GM21717 (cell line): ENCODE data around the gene FOXJ1.

Experiments
- ATAC-seq: cut with Tn5 transposase; IDR thresholded peaks from one replicate; pipeline ENCODE4 v1.9.1; 2021; ENCODE audit warnings: mild to moderate bottlenecking, moderate library complexity; ENCODE audit not compliant: unreplicated experiment

Gene FOXJ1

DNA sequence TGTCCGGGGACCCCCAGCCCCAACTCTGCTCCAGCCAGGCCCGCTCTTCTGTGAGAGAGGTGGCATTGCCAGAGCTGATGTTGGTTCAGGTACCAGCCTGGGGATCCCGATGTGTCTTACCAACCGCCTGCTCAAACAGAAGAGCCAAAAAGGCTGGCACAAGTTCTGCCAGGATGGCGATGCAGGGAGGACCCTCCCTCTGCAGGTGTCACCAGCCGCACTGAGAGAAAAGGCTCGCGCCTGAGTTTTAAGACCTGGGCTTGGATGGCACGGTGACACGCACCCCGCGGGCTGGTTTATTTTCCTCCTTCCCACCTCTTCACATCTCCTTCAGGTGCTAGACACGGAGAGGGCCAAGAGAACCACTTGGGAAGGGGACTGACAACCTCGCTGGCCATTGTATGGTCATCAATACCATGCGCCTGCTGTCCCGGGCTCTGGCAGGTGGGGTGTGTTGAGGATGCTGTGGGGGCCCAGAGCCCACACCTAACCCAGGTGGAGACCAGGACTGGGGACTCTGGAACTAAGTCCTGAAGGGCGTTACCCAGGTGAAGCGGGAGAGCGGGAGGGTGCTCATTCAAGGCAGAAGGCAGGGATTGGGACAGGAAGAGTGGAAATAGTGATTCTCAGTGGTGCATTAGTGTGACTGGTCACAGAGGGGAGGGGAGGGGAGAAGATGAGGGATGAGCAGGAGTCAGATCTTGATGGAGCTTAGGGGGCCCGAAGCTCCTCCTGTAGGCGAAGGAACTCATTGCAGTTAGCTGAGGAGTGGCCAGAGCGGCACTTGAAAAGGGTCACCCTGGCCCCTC is 16.3 kb downstream of the FOXJ1 start:
- ATAC-seq, result no peak

DNA sequence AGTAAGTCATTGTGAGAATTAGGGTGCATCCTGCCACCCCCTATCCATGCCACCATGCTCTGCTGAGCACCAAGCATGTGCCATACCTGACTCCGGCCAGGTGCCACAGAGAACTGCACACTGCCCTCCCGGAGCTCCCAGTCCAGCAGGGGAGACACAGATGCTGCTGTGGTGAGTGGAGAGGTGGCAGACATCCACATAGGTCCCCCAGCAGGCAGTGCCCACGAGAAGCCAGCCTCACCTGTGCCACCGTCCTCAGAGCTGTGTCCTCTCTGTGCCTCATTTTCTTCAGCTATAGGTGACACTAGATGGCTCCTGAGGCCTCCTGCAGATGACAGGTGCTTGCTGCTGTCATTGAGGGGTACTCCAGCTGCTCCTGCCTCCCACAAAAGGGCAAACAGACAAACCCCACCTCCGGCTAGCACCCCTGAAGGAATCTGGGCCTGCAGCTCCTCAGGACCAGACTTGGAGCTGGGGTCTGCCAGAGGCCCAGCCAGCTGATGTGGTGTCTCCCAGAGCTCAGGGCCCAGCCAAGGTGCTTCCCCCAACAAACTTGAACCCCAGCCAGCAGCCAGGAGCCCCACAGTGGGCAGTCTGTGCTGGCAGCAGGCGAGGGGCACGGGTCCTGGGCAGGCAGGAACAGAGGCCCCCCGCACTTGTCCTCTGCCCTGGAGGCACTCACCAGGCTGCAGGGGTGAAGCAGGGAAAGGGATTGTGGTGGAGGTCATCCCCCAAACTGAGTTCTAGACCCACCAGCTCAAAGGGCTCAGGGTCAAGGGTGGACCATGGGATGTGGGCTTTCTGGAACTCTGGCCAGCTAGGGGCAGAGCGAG is 17.1 kb downstream of the FOXJ1 start:
- no peak for ATAC-seq

DNA sequence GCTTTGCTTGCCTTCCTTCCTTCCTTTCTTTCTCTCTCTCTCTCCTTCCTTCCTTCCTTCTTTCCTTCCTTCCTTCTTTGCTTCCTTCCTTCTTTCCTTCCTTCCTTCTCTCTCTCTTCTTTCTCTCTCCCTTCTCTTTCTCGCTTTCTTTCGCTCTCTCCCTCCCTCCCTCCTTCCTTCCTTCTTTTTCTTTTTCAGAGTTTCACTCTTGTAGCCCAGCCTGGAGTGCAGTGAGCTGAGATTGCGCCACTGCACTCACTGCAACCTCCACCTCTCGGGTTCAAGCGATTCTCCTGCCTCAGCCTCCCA is 17.9 kb downstream of the FOXJ1 start:
- ATAC-seq, result no peak

DNA sequence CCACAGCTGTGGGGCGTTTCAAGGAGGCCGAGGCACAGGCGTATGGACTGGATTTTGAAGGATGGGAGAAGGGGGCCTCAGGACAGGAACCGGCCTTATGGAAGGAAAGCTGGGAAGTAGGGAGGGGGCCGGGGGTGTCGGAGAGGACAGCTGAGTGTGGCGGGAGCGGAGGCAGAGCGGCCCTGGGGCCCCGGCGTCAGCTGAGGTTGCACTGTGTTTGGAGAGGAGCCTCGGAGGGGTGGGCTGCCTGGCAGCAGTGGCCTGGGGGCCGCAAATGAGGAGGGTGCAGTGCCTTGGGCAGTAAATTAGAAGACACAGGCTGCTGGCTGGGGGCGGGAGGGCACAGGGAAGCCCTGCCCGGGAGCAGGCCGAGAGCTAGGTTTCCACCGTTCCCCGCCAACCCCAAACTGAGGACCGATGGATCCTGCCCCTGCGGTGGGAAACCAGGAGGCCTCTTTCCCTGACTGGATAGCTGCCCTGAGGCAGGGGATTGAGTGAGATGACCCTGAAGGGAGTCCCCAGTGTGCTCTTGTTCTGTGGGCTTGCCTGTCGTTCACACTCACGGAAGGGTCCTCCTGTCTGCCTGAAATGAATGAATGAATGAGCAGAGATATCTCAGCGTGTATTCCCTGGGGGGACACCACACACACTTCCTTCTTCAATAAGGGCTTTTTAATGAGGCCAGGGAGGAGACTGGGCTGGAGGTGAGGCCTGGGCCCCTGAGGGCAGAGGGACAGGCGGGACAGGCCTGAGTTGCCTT is 18.4 kb downstream of the FOXJ1 start:
- no peak for ATAC-seq

DNA sequence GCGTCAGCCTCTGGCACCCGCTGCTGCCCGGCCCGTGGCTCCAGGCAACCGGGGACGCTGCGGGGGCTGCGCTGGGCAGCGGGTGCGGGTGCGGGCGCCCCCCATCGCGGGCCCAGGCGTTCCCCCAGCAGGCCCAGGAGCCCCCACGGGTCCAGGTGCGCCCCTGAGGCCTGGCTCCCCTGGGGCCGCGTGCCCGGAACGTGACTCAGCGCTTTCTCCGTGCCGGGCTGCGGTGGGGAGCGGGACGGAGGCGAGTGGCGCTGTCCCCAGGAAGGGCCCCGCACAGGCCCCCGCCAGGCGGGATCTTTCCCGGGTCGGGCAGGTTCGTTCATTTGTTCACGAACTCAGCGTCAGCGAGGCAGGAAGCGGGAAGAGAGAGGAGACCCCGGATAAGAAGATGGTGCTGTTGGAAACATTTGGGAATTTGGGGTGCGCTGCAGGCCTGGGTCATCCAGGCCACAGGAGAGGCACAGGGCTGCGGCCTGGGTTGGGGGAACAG is 19.1 kb downstream of the FOXJ1 start:
- ATAC-seq, result no peak

DNA sequence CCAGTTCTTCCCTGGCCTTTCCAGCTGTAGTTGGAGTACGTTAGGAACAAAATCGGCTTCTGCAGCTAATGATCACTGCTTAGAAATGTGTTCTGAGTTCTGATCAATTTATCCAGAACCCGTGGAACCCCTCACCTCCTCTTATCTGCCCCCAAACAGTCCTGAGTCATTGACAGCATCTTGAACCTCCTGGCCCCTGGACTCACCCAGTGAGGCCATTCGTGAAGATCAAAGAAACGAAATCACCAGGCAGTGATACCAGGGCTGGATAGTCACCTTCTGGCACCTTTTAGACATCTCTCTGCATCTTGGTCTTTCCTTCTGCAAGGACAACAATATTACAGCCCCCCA is 20.4 kb downstream of the FOXJ1 start:
- ATAC-seq, result no peak

DNA sequence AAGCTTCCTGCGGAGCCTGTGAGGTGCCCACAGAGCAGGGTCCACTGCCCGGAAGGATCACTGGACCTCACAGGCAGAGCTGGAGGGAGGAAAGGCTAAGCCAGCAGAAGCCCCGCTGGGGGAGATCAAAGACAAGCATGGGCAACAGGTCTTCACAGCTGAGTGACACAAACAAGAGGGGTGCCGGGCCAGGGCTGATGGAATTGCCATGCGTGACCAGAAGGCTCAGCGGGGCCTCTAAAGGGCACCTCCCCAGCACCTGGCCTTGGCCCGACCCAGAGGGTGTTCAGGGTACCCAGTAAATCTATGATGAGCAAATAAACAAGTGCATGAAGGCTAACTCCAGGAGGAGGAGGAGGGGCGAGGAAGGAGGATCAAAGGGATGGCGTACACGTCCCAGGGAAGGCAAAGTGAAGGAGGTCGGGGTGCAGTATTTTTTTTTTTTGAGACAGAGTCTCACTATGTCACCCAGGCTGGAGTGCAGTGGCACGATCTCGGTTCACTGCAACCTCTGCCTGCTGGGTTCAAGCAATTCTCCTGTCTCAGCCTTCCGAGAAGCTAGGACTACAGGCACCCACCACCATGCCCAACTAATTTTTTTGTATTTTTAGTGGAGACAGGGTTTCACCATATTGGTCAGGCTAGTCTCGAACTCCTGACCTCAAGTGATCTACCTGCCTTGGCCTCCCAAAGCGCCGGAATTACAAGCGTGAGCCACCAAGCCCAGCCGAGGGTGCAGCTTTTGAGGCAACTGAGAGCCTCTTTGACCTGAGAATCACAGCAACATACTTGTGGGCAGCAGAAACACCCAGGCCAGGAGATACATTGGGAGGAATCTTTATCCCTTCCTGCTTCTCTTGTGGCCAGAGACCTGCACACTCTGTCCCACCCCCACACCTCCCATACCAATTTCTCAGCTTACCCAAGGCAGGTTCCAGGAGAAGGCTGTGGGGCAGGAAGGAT is 21.4 kb downstream of the FOXJ1 start:
- no peak for ATAC-seq

DNA sequence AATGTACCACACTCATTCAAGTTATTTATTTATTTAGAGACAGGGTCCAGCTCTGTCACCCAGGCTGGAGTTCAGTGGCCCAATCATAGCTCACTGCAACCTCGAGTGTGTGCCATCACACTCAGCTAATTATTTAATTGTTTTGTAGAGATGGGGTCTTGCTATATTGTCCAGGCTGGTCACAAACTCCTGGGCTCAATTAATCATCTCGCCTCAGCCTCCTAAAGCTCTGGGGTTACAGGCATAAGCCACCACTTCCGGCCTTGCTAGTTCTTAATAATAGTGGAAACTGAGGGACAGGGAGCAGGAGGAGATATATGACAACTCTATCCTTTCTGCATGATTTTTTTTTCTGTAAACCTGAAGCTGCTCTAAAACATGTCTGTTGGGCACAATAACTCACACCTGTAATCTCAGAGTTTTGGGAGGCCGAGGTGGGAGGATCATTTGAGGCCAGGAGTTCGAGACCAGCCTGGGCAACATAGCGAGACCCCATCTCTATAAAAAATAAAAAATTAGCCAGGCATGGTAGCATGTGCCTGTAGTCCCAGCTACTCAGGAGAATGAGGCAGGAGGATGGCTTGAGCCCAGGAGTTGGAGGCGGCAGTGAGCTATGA is 25.8 kb downstream of the FOXJ1 start:
- no peak for ATAC-seq

DNA sequence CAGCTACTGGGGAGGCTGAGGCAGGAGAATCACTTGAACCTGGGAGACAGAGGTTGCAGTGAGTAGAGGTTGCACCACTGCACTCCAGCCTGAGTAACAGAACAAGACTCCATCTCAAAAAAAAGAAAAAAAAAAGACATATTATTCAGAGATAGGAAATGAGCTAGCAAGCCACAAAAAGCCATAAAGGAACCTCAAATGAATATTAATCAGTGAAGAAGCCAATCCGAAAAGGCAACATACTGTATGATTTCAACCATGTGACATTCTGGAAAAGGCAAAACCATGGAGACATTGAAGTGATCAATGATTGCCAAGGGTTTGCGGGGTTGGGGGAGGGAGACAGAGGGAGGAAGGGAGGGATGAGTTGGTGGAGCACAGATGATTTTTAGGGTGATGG is 29.1 kb downstream of the FOXJ1 start:
- no peak for ATAC-seq

DNA sequence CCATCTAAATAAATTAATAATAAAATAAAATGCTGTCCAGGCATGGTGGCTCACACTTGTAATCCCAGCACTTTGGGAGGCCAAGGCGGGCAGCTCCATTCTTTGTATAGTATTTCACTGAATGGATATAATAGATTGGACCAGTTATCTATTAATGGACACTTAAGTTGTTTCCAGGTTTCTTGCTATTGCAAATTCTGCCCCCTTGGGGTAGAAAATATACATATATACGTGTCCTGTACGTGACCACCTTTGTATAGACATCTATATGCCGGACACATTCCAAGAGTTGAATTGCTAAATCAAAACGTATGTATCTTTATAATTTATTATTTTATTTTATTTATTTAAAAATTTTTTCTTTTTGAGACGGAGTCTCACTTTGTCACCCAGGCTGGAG is 33.5 kb downstream of the FOXJ1 start:
- no peak for ATAC-seq

DNA sequence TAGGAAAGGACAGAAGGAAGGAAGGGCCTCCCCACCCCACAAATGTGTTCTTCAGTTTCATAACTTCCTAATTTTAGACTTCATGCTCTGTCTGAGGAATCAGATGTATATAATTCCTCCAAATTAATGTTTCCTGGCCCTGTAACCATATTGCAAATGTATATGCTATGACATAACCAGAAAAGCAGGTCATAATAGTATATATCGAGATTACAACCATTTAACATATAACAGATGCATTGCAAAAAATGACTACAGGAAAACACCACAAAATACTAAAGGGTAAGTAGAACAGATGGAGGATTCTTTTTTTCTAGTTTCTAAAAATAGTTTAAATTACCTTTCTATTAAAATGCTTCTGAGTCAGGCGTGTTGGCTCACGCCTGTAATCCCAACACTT is 34.3 kb downstream of the FOXJ1 start:
- no peak for ATAC-seq

DNA sequence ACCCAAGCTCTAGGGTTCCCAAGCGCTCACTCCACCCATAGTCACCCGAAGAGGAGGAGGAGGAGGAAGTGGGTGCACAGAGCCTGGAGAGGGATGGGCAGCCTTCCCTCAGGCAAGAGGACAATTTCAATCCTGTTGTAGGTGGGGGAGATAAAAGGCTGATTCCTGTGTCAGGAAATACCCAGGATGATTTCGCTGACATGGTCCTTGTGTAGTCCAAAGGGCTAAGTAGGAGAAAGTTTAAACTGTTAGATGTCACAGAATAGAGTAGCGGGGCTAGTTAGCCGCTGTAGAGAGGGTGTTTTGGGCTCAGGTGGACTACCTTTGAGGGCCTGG is 36.2 kb downstream of the FOXJ1 start:
- ATAC-seq, result no peak

DNA sequence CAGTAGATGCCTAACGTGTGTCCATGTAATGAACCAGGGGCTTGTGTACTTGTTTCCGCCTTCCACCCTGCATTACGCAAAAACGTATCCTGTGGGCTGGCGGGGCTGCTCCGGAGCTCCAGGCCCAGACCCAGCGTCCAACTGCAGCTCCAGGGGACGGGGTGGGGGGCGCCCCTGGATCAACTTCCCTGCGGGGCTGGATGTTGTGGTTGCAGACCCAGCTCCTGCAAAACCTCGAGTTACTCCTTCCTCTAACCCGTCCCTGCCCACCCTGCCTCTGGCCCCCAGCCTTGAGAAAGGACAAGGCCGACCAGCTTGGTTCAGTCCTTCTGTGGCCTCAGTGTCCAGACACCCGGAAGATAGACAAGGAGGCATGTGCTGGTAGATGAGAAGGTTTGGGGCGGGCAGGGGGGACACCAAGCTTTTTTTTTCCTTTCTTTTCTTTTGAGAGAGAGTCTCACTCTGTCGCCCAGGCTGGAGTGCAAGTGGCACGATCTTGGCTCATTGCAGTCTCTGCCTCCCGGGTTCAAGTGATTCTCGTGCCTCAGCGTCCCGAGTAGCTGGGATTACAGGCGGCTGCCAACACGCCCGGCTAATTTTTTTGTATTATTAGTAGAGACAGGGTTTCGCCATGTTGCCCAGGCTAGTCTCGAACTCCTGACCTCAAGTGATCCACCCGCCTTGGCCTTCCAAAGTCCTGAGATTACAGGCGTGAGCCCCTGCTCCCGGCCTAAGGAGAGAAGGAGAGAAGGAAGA is 36.7 kb downstream of the FOXJ1 start:
- ATAC-seq, result no peak

DNA sequence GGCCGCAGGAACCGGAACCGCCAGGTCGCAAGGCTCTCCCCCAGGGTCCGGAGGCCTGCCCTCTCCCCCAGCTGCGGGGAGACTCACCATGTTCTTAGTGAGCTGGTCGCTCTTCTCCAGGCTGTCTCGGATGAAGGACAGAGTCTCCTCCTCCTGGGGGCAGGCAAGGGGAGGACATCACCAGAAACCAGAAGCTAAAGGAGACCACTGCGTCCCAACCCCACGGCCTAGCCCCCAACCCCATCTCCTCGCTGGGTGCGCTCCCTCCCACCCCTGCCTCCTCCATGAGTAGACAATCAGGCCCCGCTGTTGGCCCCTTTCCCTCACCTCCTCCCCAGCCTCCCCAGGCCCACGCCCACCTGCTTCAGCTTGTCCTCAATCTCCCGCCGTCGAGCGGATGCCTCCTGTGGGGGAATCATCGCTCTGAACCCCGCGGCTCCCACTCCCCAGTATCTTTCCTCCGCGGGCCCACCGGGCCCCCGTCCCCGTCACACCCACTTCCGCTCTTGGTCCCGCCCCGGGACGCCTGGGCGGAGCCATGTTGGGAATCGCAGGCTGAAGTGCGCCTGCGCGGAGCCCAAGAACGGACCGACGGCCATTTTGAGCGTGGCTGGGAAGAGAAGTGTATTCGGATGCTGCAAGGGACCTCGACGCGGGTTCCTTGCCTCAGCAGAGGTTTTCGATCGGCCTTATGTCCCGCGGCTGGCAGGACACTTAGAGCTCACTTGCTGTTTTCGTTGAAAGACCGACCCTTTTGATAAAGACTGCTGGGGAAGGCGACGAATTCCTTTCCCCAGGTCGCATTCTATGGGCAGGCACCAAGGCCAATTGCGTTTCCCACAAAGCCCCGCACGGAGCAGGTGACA is 37.5 kb downstream of the FOXJ1 start, which contains the start of gene EXOC7:
EXOC7 (minus strand) TSS at position 514 of the 866 bp plus-strand sequence; CDS start at position 419, 95 bp downstream.
- no peak for ATAC-seq

DNA sequence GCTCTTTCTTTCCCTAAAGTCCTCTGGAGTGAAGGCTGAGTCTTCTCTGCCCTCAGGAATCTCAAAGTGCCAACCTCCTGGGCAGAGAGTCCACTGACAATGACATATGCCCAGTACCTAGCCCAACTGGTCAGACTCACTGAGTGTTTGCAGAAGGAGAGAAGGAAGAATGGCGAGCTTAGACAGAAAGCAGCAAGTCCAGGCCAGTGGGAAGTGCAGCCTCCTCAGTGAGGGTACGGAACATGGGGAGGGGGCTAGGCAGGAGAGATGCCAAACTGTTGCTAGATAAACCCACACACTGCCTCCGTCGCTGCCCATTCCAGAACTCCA is 38.1 kb downstream of the FOXJ1 start:
- no peak for ATAC-seq

DNA sequence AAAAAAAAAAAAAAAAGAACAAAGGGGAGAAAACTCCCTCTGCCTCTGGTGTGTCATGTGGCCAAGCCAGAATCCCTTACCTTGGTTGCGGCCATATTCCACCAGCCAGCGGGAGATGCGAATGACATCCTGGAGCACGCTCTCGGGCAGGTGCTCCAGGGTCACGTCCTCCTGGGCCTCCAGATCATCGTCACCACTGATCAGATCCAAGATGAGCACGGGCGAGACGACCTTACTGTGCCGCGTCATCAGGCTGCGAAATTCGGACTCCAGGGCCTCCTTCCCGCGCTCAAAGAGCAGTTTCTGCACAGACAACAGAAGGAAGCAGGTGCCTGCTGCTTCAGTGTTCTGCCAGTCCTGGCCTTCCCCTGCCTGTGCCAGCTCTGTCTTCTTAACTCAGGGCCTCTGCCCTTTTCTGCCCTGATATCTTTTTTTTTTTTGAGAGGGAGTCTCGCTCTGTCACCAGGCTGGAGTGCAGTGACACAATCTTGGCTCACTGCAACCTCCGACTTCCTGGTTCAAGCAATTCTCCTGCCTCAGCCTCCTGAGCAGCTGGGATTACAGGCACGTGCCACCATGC is 43.2 kb downstream of the FOXJ1 start:
- no peak for ATAC-seq

DNA sequence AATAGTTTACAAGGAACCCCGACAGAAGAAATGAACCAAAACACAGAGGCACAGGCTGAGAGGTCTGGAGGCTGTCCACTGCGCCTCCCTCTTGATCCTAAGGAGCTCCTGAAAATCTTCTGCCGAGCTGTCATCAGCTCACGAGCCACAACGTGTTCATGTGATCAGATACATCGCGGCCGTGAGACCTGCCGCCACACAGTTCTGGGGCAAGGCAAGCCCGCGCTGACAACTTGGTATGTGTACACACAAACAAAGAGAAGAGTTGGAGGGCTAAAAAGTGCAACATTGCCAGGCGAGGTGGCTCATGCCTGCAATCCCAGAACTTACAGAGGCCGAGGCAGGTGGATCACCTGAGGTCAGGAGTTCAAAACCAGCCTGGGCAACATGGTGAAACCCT is 45.1 kb downstream of the FOXJ1 start:
- no peak for ATAC-seq

DNA sequence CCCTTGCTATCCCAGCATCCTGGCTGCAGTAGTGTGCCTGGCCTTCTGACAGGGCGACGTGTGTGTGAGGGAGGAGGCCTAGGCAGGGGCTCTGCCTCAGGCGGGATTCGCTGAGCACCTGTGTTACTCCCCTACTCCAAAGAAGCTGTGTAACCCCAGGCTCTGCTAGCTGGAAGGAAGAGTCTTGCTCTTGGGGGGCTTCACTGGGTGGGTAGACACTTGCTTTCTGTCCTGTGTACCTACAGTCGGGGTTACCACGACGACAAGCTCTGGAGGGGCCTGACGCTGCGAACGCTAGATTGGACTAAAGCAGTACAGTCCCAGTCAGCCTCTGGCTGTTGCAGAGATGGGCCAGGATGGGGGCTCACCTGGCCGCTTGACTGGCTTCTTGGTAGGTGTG is 47.0 kb downstream of the FOXJ1 start:
- ATAC-seq, result no peak
